GM11168 (cell line): ENCODE results near the gene ADH7.

Source experiments
- in situ Hi-C: fragments of 300-500 bp; cut with MboI; formaldehyde crosslinking; loops from one replicate; pipeline ENCODE4 v1.12.0; 2022; ENCODE audit warnings: low sequenced_read_pairs; ENCODE audit not compliant: unreplicated experiment

ADH7 gene

DNA sequence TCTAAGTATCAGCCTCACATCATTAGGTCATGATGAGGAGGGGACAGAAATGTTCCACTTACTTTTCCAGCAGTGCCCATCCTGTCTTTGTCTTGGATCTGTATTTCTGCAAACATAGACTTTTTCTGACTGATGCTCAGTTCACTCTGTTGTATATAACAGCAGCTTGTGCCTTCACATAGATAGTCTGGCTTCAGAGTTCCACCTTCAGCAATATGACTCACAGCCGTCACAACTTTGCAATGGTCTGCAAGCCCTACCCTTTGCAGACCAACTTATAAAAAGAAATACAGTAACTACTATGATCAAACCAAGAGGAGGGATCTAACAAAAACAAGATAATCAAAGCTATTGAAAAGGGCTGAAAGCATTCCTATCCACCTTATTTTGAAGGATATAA is at the start of gene ADH7:
Gene ADH7, minus strand, starts transcription at position 189 of the 400 bp plus-strand sequence. Its CDS starts 109 bp downstream, at position 80.
- in situ Hi-C loops = no loop called here

DNA sequence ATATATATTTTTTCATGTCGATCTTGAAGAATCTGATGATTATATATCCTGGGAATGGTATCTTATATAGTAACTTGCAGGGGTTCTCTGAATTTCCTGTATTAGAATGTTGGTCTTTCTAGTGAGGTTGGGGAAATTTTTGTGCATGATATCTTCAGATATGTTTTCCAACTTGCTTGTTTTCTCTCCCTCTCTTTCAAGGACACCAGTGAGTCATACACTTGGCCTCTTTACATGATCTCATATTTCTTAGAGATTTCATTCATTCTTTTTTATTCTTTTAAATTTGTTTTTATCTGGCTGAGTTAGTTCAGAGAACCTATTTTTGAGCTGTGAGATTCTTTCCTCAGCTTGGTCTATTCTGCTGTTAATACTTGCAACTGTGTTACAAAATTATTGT is 48.5 kb upstream of the ADH7 start:
- in situ Hi-C loops = no loop called here

DNA sequence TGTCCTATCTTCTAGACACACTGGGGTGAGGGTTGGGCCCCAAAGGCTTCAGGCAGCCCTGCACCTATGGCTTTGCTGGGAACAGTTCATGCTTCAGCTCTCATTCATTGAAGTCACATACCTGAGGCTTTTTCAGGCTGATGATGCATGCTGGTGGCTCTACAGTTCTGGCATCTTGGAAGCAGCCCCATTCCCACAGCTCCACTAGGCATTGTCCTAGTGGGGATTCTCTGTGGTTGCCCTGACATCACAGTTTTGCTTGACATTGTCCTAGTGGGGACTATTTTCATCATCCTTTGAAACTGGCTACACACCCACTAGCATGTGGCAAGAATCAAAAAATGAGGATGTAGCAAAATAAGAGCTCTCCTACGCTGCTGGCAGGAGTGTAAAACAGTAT is 38.0 kb upstream of the ADH7 start:
- in situ Hi-C loops = no loop called here

DNA sequence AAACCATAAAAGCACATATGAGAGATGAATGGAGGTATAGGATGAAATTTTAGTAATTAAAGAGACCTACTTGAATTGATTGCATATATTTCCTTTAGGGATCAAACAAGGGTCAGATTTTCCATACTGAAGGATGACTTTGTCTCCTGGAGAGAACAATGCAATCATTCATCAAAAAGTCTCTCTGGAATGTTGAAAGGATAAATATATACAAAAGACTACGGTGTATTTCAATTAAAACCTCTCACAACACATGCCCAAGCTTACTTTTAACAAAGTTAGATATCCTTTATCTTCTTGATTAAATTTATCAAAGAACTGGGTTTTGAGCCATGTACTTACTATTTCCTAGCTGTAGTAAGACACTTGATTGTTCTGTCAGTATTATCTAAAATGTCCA is 36.8 kb upstream of the ADH7 start:
- in situ Hi-C loops = no loop called here

DNA sequence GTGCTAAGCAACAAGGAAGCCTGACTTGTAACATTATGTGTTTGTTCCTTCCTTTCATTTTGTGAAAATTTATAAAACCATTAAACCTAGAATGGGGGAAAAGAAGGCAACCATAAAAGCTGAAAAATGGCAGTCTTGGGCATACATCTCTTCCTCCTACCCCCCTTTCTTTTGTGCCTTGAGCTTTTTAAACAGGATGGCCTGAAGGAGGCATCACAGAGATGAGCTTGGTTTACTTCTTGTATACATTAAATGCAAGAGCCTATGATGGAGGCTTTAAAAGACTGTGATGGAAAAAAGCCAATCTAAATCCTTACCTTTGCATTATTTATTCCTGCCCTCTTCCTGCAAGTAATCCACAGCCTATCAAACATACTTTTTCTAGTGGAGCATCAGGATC is 36.2 kb upstream of the ADH7 start:
- in situ Hi-C loops = no loop called here

DNA sequence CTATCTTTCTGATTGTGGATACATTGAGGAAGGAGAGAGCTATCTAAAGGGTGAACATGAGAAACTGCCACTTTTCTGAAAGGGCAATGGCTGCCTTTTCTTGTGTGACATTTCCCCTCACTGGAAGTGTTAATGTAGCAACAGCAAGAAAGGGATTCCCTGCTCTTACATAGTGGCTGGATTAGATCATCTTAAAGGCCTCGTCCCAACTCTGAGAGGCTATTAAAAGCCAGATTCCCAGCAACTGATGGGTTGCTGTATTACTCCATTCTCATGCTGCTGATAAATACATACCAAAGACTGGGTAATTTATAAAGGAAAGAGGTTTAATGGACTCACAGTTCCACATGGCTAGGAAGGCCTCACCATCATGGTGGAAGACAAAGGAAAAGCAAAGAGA is 33.7 kb upstream of the ADH7 start:
- in situ Hi-C loops = no loop called here

DNA sequence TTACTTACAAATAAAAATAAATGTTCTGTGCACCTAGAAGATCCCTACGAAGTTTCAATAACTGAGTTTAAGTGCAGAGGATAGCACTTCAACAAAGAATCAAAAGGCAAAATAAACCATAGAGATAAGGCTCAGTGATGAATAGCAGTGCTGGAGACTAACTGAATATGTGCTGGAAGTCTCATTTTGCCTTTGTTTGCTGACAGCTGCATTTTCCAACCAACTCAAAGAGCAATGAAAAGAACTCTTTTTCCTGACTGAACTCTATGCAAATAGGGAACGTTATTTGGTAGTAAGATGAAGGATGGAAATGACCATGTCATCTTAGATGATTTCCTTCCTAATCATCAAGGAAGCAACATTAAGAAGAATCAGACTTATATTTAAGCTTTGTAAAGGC is 32.7 kb upstream of the ADH7 start:
- in situ Hi-C loops = no loop called here

DNA sequence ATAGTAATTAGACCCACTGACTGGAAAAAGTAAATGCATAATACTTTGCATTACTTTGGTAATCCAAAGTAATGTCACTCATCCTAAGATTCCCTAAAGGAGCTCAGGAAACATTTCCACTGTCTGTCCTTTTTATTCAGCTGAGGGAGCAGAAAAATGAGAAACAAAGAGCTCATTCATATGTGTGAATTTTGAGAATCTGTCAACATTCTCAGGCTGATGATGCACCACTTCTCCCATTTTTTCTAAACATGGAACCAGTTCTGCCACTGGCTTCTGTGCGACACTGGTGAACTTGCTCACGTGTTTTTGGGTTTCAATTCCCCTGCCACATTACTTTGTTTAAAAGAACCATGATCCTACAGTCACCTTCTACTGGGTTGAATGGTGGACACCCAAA is 28.4 kb upstream of the ADH7 start:
- in situ Hi-C loops = no loop called here

DNA sequence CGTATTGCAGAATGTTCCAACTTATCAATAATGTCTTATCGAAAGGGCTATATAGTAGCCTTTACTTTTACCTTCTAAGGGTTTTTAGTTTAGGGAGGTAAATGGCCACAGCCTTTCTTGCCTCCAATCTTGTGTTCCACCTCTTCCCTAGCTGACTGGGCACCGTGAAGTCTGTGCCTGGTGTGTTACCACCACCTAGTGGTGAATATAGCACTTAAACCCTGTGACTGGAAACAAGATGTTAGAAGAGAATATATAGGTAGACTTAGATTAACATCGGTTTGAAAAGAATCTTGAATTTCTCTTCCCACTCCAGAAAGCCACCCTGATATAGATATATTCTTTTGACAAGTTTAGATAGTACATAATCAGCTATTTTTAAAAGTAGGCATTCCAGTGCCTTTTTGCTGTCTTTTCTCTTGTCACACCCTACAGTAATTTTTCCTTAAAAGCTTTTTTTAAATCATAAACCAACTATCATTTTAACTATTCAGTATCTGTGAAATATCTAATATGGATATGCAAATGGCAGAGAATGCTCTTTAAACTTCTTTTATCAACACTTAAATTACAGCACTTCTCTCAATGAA is 27.8 kb upstream of the ADH7 start:
- in situ Hi-C loops = no loop called here

DNA sequence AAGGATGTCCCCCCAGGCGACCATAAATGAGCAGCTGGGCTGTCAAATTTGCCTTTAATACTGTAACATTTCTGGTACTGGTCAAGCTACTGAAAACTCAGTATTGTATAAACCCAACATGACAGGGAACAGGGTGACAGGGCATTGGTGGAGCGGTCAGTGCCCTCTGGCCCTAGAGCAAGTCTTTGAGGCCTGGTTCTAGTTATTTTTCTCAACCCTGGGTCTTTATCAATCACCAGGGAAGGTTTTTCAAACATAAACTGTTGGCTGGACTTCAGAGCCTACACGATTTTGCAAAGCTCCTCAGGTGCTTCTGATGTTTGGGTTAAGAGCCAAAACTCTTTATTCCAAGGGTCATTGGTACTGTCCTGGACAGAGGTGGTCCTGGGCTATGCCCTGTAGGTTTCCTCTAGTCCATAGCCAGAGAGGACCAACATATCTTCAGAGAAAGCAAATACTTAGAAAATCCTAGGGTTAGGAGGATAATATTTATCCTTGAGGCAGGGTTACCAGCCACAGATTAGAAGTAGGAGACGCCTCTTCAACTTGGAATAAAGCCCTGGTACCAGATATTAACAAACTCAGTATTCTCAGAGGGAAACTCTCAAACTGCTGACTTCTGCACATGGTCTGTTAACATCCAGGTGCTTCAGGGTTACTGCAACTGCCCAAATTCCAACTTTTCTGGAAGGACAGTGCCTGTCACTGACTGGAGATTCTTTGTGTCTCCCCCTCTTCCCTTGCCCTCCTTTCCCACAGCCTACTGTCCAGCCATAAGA is 26.7 kb upstream of the ADH7 start:
- in situ Hi-C loops = no loop called here

DNA sequence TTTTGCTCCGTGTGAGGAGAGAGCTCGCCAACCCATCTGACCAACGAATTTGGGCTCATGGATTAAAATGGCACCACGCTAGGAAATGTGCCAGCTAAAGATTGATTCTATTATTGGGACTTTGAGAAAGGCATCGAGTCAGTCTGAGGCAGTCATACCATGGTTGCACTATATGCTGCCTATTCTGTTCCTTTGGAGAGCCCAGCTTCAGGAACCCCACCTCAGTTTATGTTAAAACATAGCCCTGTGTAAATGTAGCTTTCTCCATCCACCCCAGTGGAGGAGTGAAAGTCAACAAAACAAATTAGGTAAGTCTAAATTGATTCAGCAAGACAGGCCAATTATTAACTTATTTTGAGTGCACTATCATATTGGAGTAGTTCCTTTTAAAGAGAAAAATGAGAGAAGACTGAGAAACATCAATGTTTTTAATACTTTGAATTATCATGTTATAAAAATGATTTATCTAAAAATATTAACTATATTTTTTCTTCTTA is 24.5 kb upstream of the ADH7 start:
- in situ Hi-C loops = no loop called here

DNA sequence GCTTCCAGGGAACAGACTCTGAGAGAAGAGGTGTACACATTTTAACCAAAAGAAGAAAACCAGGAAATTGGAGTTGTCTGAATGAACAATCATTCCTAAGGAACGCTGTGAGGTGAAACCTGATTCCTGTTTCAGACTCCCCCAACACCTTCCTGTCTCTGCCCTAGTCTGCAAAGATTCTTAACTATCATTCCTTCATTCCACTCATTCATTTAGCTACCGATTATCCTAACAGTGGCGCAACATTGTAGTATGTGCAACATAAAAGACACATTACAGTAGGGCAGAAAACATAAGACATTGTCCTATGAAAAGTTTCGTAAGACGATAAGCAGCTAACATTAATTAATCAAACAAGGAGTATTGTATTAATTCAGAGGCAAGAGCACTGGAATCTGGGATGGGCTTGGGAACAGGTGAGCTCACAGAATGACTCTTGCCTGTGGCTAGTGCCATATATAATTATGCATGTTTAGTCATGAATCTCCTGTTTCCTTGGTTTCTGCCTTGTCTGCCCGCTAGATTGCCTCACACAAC is 23.8 kb upstream of the ADH7 start:
- in situ Hi-C loops = no loop called here

DNA sequence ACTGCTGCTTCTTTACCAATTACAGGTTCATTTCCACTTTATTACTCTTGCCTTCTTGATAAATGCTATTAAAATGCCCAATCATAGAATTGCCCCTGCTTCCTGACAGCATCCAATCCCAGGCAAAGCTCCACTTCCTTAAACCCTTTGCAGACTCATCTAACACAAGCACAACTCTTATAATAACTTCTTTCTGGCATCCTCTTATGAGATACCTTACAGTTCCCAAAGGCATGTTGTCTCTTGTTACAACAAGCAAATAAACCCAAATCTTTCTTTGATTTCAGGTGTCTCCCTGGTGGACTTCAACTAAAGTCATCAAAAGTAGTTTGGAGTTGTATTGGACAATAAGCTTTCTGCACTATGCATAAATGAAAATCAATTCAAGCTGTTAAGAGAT is 22.5 kb upstream of the ADH7 start:
- in situ Hi-C loops = no loop called here

DNA sequence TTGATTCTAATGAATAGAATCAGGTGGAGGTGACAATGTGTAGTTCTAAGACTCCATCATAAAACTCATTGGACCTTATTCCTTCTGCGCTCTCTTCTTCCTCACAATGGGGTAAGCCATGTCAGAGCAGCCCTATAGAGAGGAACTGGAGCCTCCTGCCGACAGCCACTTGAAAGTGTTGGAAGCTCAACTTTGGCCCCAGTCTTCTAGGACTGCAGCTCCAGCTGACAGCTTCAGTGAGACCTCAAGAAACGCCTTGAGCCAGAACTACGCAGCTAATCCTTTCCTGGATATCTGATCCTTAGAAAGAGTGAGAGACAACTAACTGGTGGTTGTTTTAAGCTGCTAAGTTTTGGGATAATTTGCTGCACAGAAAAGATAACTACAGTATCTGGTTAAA is 22.1 kb upstream of the ADH7 start:
- in situ Hi-C loops = no loop called here

DNA sequence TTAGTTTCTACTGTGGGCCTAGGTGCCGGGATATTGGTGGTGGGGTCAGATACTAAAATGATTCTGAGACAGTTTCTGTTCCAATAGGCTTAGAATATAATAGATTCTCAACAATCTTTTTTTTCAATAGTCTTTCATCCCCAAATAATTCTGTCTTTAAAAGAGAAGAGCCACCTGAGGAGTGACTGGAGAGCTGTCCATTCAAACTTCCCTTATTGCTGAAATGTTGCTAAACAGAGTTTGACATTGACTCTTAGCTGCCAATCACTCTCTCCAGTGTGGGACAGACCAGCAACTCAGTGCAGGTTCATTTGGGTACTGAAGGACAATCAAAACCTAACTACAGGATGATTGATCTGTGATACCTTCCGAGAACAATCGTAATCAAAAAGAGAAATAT is 12.4 kb upstream of the ADH7 start:
- in situ Hi-C loops = no loop called here

DNA sequence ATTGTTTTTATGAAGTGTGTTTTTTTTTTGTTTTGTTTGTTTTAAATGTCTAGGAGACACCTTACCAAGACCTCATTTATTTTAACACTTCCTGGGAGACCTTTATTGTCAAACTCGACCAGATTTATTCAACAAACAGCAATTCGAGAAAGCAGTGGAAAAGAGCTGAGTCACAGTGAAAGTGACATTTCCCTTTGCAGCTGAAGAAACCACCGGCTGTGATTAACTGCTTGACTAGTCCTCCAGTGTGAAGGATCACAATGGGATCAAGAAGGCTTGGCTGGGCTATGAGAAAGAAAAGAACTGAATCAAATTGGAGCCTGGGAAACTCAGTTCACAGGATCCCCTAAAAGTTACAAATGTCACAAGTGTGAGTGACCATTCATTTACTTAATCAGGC is 11.9 kb upstream of the ADH7 start:
- in situ Hi-C loops = no loop called here

DNA sequence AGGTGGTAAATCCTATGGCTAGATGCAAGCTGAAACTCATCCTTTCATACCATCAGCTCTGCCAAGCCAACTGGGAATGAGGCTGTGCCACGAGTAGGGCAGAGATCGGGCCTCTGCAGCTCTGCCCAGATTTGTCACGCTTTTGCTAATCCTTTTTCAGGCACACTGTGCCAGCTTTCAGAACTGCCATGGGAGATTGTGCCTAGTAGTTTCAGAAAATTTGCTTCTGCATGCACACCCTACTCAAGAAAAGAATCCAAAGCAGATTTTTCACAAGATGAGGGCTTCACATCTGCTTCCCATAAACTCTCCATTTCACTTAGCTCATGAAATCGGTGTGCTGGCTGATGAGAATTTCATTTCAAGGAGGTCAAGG is 3.3 kb upstream of the ADH7 start:
- in situ Hi-C loops = no loop called here

DNA sequence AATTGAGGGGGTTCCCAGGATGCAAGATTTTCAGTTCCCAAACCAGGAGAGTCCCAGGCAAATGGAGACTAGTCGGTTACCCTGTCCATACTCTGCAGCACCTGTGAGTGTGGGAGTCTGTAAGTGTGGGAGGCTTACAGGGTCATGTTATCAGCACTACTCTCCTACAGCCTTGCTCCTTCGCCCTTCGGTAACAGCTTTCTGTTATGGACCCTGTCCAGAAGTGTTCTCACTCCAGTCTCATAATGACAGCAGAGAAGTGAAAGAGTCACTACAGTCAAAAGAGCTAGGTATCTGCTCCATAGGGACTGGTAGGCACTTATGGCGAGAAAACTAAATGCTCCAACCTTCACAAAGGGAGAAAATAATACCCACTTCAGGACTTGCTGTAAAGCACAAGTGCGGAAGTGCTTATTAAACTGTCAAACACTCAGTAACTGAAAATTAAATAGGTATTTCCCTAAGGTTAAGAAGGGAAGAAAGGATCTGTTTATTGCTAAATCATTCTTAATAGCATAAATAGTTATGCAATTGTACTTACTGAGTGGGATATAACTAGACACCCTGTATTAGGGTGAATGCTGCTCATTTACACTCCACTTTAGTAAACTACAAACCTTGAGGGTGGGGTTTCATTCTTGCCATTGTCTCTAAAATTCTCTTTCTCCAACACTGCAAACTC is 2.7 kb upstream of the ADH7 start:
- in situ Hi-C loops = no loop called here

DNA sequence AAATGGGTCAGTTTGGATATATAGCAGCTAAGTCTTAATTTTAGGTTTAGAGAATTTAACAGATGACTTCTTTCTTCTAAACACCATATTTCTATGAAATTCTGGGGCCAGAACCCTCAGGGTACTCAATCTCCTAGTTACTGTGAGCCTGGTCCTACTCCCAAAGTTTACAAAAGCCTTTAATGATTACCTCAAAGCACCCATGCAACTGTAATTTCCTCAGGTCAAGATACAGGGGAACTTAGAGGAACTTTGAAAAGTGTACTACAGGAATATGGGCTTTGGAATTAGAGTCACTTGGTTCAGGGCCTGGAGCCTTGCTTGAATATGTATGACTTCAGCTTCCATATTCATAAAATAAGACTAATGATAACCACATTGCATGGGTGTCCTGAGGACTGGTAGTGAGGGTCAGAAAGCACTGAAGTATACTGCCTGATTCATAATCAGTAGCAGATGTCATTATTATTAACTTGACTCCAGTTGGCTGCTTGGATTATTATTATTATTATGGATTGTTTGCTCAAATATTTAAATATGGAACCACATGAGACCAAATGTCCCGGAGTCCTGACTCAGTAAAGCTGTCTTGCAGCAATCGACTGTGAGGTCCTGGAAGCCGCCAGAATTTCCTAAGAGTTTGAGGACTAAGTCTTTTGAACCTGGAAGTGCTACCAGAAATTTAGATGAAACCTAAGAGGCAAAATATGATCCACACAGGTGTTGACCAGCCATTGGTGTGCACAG is 2.0 kb upstream of the ADH7 start:
- in situ Hi-C loops = no loop called here

DNA sequence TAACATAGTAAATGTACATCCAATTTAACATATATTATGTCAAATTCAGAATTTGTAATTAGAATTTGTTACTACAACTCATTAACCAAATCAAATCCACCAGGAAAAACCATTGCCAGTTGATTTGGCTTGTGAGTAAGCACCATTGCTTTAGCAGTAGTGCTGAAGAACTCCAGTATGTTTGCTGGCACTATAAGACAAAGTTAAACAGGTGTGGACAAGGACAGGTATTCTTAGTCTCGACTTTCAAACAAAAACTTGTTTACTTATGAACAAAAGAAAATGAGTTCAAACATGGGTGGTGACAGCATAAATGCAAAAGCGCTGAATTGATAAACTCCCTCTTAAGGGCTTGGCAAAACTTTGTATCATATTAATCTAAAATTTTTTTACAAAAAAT is 1.3 kb upstream of the ADH7 start:
- in situ Hi-C loops = no loop called here

DNA sequence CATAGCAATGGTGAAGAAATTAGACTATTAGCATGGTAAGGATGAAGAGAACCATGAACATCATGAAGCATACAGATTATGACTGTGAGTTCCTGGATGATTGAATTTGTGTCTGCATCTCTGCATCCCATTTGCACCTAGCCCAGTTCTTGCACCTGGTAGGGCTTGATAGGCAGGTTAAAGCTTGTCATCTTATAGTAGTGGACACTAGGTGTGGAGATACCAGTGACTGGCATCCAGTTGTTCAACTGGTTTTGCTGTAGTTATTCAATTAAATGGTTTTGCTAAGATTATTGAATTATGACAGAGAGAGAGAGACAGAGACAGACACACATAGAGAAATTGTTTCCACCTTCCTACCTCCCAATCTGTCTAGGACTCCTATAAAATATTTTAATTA is 5.0 kb downstream of the ADH7 start:
- in situ Hi-C loops = no loop called here
